8988T (cell line): Measurements from ENCODE around the gene FAM200B.

Experiments used
- DNase-seq: peaks from one replicate; pipeline ENCODE4 v3.0.0; 2011

FAM200B gene

DNA sequence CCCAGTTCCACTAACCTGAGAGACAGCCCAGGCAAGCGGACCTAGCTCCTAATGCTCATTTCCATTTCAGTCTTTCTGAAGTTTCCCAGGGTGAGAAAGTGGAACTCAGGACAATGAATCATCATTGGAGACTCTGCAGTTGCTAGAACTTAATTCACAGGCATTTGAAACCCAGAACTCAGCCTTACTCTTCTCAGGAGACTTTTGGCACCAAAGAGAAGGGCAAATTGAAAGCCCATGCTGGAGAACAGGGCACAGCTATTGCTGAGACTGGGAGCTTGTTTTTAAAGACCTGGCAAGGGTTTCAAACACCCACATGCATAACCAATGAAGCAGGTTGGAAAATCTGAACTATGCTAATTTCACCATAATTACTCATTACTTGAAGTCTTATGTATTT is 57.2 kb downstream of the FAM200B start:
- no peak for DNase-seq
